ENCODE data around the gene TMEM259.

The TMEM259 gene

GRCh38 chr19:1055028-1055425, 34.1 kb upstream of the TMEM259 start:
- DNase-seq (ENCODE audit: low spot score) = no peak

DNA sequence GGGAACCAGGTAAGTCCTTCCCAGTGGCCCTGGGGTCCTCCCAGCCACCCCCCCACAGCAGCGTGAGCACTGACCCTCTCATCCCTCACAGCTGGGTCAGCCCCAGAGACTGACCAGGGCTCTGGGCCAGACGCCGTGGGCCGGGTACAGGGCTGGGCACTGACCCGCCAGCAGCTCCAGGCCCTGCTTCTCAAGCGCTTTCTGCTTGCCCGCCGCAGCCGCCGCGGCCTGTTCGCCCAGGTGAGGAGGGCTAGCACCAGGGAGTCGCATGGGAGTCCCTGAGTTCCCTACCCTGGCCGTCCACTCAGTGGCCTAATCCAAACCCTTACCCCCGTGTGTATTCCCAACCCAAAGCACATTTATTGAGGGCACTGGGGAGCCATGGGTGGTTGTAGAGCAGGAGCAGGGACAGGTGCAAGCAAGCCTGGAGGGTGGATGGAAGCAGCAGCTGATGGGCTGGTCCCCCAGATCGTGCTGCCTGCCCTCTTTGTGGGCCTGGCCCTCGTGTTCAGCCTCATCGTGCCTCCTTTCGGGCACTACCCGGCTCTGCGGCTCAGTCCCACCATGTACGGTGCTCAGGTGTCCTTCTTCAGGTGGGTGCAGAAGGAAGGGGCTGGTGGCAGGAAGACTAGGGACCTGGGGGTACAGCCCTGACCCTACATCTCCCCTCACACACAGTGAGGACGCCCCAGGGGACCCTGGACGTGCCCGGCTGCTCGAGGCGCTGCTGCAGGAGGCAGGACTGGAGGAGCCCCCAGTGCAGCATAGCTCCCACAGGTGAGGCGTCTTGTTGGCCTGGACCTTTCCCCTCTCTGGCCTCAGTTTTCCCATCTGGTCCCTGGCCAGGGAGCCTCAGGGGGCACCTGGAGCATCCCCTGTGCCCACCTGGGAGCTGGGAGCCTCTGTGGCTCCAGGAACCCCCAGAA, 33.4 kb upstream of the TMEM259 start:
- no peak for DNase-seq (ENCODE audit: low spot score)

DNA sequence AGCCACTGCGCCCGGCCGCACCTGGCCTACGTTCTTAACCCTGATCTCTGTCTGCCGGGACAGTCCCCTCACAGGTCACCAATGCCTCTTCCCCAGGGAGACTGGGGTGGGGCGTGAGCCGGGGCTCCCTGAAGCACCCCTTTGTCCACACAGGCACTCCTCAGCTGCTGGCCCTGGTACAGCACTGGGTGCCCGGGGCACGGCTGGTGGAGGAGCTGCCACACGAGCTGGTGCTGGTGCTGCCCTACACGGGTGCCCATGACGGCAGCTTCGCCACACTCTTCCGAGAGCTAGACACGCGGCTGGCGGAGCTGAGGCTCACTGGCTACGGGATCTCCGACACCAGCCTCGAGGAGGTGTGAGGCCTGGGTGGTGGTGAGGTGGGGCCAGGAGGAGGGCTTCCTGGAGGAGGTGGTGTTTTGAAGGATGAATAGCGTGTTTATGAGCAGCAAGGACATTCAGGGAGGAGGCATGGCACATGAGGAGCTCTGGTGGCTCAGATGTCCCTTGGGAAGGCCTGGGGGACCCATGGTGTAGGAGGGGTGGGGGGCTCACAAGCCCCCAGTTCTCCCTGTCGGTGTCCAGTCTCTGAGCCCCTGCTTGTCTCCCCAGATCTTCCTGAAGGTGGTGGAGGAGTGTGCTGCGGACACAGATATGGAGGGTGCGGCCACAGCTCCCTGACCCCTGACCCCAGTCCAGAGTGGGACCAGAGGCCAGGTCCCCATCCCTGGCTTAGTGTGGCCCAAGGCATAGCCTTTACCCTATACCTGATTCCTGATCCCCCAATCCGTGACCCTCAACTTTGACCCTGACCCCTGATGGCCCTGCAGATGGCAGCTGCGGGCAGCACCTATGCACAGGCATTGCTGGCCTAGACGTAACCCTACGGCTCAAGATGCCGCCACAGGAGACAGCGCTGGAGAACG, 32.5 kb upstream of the TMEM259 start:
- DNase-seq (ENCODE audit: low spot score) = no peak

DNA sequence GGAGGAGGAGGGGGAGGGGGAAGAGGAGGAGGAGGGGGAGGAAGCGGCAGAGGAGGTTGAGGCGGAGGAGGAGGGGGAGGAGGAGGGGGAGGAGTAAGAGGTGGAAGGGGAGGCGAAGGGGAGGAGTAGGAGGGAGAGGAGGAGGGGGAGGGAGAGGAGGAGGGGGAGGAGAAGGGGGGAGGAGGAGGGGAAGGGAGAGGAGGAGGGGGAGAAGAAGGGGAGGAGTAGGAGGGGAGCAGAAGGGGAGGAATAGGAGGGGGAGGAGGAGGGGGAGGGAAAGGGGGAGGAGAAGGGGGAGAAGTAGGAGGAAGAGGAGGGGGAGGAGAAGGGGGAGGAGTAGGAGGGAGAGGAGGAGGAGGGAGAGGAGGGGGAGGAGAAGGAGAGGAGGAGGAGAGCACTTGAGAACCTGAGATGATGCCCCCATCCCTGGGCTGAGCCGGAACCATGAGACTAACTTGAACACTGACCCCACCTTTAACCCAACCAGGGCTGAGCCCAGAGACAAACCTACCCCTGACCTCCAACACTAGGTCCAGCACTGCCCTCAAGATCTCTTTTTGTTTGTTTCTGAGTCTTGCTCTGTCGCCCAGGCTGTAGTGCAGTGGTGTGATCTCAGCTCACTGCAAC, 31.5 kb upstream of the TMEM259 start:
- no peak for DNase-seq (ENCODE audit: low spot score)

- DNase-seq (ENCODE audit: low spot score) = no peak
These were observed 30.9 kb upstream of the TMEM259 start for GRCh38 chr19:1051791-1052190.

DNA sequence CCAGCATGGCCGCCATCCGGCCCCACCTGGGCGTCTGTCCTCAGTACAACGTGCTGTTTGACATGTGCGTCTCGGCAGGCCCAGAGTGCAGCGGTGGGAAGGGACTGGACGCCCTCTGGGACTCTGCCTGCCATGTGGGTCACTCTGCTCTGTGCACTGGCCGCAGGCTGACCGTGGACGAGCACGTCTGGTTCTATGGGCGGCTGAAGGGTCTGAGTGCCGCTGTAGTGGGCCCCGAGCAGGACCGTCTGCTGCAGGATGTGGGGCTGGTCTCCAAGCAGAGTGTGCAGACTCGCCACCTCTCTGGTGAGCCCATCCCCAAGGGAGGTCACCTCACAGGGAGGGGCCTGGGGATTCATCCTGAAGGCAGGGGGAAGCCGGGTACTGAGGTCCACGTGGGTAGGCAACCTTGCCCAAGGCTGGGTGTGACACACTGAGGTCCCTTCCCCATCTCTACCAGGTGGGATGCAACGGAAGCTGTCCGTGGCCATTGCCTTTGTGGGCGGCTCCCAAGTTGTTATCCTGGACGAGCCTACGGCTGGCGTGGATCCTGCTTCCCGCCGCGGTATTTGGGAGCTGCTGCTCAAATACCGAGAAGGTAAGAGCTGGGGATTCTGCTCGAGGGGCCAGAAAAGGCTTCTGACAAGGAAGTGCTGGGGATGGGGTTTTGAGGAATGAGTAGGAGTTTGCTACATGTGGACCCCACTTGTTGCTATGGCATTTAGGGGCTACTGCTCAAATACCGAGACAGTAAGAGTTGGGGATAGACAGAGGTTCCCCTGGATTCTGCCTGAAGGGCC, 30.3 kb upstream of the TMEM259 start:
- DNase-seq (ENCODE audit: low spot score) = no peak

DNA sequence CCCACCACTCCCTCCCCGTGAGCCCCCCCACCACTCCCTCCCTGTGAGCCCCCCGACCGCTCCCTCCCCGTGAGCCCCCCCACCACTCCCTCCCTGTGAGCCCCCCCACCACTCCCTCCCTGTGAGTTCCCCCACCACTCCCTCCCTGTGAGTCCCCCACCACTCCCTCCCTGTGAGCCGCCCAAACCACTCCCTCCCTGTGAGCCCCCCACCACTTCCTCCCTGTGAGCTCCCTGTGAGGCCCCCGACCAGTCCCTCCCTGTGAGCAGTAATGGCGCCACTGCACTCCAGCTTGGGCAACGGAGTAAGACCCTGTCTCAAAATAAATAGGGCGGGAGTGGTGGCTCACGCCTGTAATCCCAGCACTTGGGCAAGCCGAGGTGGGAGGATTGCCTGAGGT, 28.9 kb upstream of the TMEM259 start:
- DNase-seq (ENCODE audit: low spot score) = no peak

DNA sequence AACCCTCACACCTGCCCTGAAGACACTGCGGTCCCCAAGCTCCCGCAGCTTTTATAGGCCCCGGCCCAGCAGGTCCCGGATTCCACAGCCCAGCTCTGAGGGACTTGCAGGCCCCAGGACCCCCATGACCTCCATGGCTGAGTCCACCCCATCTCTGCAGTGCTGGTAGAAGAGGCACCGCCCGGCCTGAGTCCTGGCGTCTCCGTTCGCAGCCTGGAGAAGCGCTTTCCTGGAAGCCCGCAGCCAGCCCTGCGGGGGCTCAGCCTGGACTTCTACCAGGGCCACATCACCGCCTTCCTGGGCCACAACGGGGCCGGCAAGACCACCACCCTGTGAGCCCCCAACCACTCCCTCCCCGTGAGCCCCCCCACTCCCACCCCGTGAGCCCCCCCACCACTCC, 28.2 kb upstream of the TMEM259 start:
- no peak for DNase-seq (ENCODE audit: low spot score)

- no peak for DNase-seq (ENCODE audit: low spot score)
These were observed 26.8 kb upstream of the TMEM259 start for GRCh38 chr19:1047696-1048147.

DNA sequence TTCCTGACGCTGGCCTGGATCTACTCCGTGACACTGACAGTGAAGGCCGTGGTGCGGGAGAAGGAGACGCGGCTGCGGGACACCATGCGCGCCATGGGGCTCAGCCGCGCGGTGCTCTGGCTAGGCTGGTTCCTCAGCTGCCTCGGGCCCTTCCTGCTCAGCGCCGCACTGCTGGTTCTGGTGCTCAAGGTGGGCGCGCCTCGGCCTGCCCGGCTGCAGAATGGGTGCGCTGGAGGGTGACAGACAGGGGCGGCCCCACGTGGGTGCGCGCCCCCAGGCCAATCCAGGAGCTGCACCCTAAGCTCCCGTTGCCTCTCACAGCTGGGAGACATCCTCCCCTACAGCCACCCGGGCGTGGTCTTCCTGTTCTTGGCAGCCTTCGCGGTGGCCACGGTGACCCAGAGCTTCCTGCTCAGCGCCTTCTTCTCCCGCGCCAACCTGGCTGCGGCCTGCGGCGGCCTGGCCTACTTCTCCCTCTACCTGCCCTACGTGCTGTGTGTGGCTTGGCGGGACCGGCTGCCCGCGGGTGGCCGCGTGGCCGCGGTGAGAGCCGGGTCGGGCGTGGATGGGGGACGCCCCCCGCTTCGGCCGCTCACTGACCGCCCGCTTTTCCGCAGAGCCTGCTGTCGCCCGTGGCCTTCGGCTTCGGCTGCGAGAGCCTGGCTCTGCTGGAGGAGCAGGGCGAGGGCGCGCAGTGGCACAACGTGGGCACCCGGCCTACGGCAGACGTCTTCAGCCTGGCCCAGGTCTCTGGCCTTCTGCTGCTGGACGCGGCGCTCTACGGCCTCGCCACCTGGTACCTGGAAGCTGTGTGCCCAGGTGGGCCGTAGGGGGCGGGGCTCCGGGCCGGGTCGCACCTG, 26.1 kb upstream of the TMEM259 start:
- DNase-seq (ENCODE audit: low spot score) = no peak

GRCh38 chr19:1046117-1046626, 25.2 kb upstream of the TMEM259 start:
- no peak for DNase-seq (ENCODE audit: low spot score)

- peak; percentile 65 for DNase-seq (ENCODE audit: low spot score)
These were observed 24.3 kb upstream of the TMEM259 start for GRCh38 chr19:1045247-1045603.

GRCh38 chr19:1042689-1043511, 22.0 kb upstream of the TMEM259 start:
- no peak for DNase-seq (ENCODE audit: low spot score)

GRCh38 chr19:1041835-1042685, 21.1 kb upstream of the TMEM259 start:
- no peak for DNase-seq (ENCODE audit: low spot score)

DNA sequence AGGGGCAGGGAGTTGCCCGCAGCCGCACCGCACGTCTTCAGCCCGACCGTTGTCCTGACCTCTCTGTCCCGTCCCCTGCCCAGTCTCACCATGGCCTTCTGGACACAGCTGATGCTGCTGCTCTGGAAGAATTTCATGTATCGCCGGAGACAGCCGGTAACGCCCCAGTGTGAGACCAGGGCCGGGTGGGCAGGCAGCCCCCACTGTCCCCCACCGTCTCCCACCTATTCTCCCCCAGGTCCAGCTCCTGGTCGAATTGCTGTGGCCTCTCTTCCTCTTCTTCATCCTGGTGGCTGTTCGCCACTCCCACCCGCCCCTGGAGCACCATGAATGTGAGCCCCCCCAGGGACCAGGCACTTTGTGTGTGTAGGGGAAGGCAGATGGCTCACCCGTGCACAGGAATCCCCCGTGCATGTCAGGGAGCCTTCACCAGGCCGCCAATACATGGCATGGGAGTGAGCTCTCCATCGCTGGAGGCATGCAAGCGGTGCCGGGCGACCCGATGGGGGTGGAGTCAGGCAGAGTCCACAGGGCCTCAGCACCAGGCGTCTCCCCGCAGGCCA, 20.4 kb upstream of the TMEM259 start:
- no peak for DNase-seq (ENCODE audit: low spot score)

- DNase-seq (ENCODE audit: low spot score) = peak; percentile 96
These were observed 19.8 kb upstream of the TMEM259 start for GRCh38 chr19:1040476-1041271.
